Measurements from ENCODE around the gene RBFOX1.

RBFOX1 gene

DNA sequence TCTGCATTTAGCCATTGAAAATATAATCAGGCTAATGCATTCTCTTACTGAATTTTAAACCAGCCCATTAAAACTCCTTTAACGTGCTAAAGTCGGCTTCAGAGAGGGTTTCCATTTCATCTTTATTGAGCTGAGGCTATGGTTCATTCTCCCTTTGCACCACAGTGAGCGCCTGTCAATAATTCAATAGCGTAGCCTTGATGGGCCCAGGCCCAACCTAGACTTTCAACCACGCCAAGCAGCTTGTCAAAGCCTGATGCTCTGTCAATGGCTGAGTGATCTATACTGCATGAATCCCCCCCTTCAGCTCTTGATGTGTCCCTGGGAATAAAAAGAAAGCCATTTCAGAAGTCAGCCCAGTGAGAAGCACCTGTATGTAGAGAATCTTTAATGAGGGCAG, 106.0 kb downstream of the RBFOX1 start:
- H3K4me3 ChIP-seq (ENCODE audit: low read depth, low read length), result no peak overlapping the region
- TF ChIP-seq, protein P1, sequence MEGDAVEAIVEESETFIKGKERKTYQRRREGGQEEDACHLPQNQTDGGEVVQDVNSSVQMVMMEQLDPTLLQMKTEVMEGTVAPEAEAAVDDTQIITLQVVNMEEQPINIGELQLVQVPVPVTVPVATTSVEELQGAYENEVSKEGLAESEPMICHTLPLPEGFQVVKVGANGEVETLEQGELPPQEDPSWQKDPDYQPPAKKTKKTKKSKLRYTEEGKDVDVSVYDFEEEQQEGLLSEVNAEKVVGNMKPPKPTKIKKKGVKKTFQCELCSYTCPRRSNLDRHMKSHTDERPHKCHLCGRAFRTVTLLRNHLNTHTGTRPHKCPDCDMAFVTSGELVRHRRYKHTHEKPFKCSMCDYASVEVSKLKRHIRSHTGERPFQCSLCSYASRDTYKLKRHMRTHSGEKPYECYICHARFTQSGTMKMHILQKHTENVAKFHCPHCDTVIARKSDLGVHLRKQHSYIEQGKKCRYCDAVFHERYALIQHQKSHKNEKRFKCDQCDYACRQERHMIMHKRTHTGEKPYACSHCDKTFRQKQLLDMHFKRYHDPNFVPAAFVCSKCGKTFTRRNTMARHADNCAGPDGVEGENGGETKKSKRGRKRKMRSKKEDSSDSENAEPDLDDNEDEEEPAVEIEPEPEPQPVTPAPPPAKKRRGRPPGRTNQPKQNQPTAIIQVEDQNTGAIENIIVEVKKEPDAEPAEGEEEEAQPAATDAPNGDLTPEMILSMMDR (IDR thresholded peaks at IDR 0.05; ENCODE audit: low read depth, low read length), result no peak
- no peak for DNase-seq (ENCODE audit: low read depth, low spot score)
- in situ Hi-C loops (cut with HindIII; ENCODE audit: low sequenced_read_pairs), result no loop called here

DNA sequence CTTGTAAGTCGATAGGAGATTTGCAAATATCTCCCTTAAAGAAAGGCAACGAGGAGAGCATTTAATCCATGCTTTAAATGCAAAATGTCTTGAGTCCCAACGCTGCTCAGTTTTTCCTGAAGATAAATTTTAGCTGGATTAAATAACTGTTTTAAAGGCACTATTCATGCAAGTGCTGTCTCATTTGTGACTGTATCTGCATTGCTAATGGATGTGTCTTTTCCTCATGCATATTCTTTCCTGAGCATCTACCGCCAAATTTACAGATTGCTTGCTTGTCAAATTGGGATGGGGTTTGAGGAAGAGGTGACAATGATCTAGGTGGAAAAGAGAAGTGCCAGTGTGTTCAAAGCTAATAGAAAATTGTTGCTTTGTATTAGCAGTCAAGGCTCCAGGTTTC, 106.9 kb downstream of the RBFOX1 start:
- TF ChIP-seq, protein P1 (IDR thresholded peaks at IDR 0.05; ENCODE audit: low read depth, low read length), result no peak
- in situ Hi-C loops (cut with HindIII; ENCODE audit: low sequenced_read_pairs), result no loop called here
- no peak for DNase-seq (ENCODE audit: low read depth, low spot score)
- no peak overlapping the region for H3K4me3 ChIP-seq (ENCODE audit: low read depth, low read length)

DNA sequence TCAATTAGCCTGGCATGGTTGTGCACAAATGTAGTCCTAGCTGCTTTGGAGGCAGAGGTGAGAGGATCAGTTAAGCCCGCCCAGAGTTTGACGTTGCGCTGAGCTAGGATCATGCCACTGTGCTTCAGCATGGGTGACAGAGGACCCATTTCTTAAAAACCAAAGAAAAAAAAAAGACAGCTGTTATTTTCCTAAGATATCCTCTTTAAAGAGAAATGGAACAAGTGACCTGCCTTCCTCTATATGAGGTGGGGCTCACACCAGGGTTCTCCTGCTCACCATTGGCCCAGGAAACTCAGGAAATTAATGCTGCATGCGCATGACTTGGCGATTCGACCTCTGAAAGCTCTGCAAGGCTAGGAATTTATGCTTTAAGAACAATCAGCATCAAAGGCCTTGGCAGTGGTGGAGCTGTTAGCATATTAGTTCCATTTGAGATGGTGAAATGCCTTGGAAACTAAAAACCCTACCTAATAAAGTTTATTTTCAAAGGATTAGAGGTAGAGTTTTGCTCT, 108.3 kb downstream of the RBFOX1 start:
- DNase-seq (ENCODE audit: low read depth, low spot score), result no peak
- in situ Hi-C loops (cut with HindIII; ENCODE audit: low sequenced_read_pairs), result no loop called here
- H3K4me3 ChIP-seq (ENCODE audit: low read depth, low read length), result no peak overlapping the region
- TF ChIP-seq, protein P1 (IDR thresholded peaks at IDR 0.05; ENCODE audit: low read depth, low read length), result no peak

DNA sequence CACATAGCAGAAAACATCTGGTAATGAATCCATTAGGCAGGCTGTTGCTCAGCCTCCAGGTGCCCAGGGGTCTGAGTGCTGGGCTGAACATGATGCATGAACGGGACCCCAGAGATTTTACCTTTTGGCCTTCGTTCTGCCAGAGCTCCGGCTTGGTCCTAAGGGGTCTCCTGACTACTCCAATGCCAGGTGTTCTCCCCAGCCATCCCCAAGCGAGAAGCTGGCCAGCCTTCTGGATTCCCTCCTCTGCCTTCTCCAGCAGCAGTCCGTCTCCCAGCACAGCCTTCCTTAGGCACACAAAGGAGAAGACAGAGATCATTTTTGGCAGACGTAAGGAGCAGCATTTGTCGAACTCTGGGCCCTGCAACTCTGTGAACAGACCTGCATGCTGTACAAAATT, 109.4 kb downstream of the RBFOX1 start:
- in situ Hi-C loops (cut with HindIII; ENCODE audit: low sequenced_read_pairs), result no loop called here
- no peak overlapping the region for H3K4me3 ChIP-seq (ENCODE audit: low read depth, low read length)
- DNase-seq (ENCODE audit: low read depth, low spot score), result no peak
- TF ChIP-seq, protein P1 (IDR thresholded peaks at IDR 0.05; ENCODE audit: low read depth, low read length), result no peak

DNA sequence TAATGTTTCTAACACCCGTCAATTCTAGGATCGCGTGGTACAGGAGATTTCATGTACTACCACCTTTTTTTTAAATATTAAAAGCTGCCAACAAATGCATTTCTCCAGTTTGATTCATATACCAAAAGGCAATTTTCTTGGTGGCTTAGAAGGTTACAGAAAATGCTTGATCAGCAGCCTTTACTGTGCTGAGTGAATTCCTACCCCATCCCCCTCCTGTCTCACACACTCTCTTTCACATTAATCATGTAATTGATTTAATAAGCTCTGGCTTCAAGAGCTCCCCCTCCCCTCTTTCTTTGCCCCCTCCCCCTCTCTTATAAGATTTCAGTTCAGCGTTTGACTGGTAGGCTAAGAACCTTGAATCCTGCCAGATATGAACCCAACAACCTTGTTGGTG, 110.5 kb downstream of the RBFOX1 start:
- no peak for DNase-seq (ENCODE audit: low read depth, low spot score)
- no peak overlapping the region for H3K4me3 ChIP-seq (ENCODE audit: low read depth, low read length)
- TF ChIP-seq, protein P1 (IDR thresholded peaks at IDR 0.05; ENCODE audit: low read depth, low read length), result no peak
- in situ Hi-C loops (cut with HindIII; ENCODE audit: low sequenced_read_pairs), result no loop called here

DNA sequence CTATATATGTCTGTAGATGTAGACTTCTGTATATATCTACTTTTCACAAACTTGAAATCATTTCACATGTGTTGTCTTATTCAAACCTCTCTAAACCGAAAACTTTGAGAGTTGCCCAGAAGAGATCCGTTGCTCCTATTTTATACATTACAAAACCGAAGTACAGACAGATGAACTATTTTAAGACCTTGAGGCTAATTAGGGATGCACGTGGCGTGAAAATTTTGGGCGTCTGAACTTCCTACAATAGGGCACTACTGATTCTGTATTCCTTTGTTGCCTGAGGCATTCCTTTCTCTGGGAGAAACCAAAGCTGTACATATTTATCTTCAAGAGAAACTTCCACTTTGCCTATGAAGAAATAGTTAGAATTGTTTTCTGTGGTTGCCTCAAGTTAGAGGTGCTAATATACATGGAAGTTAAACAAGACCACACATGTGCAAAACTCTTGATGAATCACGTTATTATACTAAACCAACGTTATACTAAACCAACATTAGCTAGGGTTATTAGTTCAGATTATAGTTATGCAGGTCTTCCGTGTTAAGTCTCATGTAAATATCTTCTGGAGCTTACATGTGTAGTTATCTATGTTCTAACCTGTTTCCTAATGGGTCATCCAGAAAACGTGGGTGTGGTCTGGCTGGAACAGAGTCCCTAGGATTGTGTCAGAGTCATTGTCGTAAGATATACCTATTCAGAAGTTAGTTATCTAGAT, 111.2 kb downstream of the RBFOX1 start:
- in situ Hi-C loops (cut with HindIII; ENCODE audit: low sequenced_read_pairs), result no loop called here
- DNase-seq (ENCODE audit: low read depth, low spot score), result no peak
- no peak overlapping the region for H3K4me3 ChIP-seq (ENCODE audit: low read depth, low read length)
- TF ChIP-seq, protein P1 (IDR thresholded peaks at IDR 0.05; ENCODE audit: low read depth, low read length), result no peak

Data from astrocyte of the spinal cord (primary cell).